Aorta (tissue), 5 donors: ENCODE data around the gene MET. TPM values are rescaled to one million over a fixed set of nuclear protein-coding genes. Genes with fewer than 3 reads are reported as not detected.
"Not testable (repeated sequence)": the region's sequence is repeated elsewhere in the genome, so short reads cannot be mapped to it uniquely, and the experiment has no call there.

Experiments
- ATAC-seq: fragments of 200-7000 bp; cut with Tn5 transposase; one replicate; pipeline ENCODE4 v1.9.1; 2022; ENCODE audit warnings: moderate library complexity; ENCODE audit not compliant: low FRiP score
- DNase-seq, 2 donors: peaks; one replicate each; pipeline ENCODE4 v3.0.0-alpha.2; 2020
- H3K27ac ChIP-seq, 2 donors: one replicate each; pipeline ENCODE4 v1.5.1; 2013; ENCODE audit warnings: low read length in 2 of 2, mild to moderate bottlenecking in 2 of 2, moderate library complexity in 2 of 2, control low read depth in 1 of 2, inconsistent platforms in 1 of 2, low read depth in 1 of 2
- H3K27me3 ChIP-seq, 2 donors: one replicate each; pipeline ENCODE4 v1.6.1; 2013; ENCODE audit warnings: control low read depth in 1 of 2, low read length in 1 of 2, mild to moderate bottlenecking in 1 of 2, moderate library complexity in 1 of 2; ENCODE audit not compliant: insufficient read depth in 2 of 2, control insufficient read depth in 1 of 2
- H3K36me3 ChIP-seq, 2 donors: one replicate each; pipeline ENCODE4 v1.6.1; 2013; ENCODE audit warnings: control low read depth in 1 of 2, low read length in 1 of 2, mild to moderate bottlenecking in 1 of 2; ENCODE audit not compliant: insufficient read depth in 2 of 2, control insufficient read depth in 1 of 2
- H3K4me1 ChIP-seq, 2 donors: one replicate each; pipeline ENCODE4 v1.6.1; 2013; ENCODE audit warnings: low read length in 2 of 2, control low read depth in 1 of 2, mild to moderate bottlenecking in 1 of 2, moderate library complexity in 1 of 2; ENCODE audit not compliant: insufficient read depth in 2 of 2, control insufficient read depth in 1 of 2
- H3K4me3 ChIP-seq, 2 donors: one replicate each; pipeline ENCODE4 v1.5.1; 2013; ENCODE audit warnings: low read length in 2 of 2, control low read depth in 1 of 2, mild to moderate bottlenecking in 1 of 2
- H3K9me3 ChIP-seq: one replicate; pipeline ENCODE4 v1.6.1; 2013; ENCODE audit warnings: mild to moderate bottlenecking, low read length; ENCODE audit not compliant: control insufficient read depth
- WGBS, 2 donors: extraction: QIAGEN DNeasy Blood & Tissue Kit; methylation state at CpG; one replicate each; pipeline ENCODE4 v1.1.7; 2013; 5-methylcytosine and 5-hydroxymethylcytosine counted together
- intact Hi-C, 2 donors: fragments of 100-400 bp; cut with DNase I; formaldehyde crosslinking; loops; one replicate each; pipeline versions ENCODE4 v1.14.2 to v1.15.0; 2022
- polyA plus RNA-seq, 2 donors: library from polyadenylated mRNA; stranded (reverse); fragments of 200-250 nt; gene quantifications; one replicate each; pipeline ENCODE4 v1.2.3, GENCODE V29; 2013
- total RNA-seq, 2 donors: library from RNA; stranded (reverse); fragmentation: NEBNext Ultra II Directional; extraction: Animal tissue kit (Norgen Biotek cat#: 25700); gene quantifications; one replicate each; pipeline ENCODE4 v1.2.1, GENCODE V29; 2021
- donor health status: healthy with polysubstance abuse.
- donor health status: Bipolar disorder and iron deficiency.
- donor health status: DM: no; HTN: no; CAD: no.
- donor health status: DM: no; HTN: no; CAD: no.
- donor health status: DM: yes; HTN: yes; CAD: no.

Gene MET
- total and polyA plus RNA-seq, 4 donors = 0.79 to 24.6 (median 9.3) TPM

DNA sequence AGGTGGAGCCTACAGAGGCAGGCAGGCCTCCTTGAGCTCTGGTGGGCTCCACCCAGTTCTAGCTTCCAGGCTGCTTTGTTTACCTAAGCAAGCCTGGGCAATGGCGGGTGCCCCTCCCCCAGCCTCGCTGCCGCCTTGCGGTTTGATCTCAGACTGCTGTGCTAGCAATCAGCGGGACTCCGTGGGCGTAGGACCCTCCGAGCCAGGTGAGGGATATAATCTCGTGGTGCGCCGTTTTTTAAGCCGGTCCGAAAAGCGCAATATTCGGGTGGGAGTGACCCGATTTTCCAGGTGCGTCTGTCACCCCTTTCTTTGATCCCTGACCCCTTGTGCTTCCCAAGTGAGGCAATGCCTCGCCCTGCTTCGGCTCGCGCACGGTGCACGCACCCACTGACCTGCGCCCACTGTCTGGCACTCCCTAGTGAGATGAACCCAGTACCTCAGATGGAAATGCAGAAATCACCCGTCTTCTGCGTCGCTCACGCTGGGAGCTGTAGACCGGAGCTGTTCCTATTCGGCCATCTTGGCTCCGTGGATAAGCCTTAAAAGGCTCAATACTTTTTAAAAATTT lies 52.0 kb downstream of the MET start:
- H3K36me3 ChIP-seq, intact Hi-C loops, H3K4me1 ChIP-seq, DNase-seq, ATAC-seq, H3K27ac ChIP-seq, H3K27me3 ChIP-seq, H3K9me3 ChIP-seq, H3K4me3 ChIP-seq: not testable (repeated sequence)
- 93 to 94% methylated on average over 19 to 31 of the region's 31 CpGs for WGBS, 2 donors

DNA sequence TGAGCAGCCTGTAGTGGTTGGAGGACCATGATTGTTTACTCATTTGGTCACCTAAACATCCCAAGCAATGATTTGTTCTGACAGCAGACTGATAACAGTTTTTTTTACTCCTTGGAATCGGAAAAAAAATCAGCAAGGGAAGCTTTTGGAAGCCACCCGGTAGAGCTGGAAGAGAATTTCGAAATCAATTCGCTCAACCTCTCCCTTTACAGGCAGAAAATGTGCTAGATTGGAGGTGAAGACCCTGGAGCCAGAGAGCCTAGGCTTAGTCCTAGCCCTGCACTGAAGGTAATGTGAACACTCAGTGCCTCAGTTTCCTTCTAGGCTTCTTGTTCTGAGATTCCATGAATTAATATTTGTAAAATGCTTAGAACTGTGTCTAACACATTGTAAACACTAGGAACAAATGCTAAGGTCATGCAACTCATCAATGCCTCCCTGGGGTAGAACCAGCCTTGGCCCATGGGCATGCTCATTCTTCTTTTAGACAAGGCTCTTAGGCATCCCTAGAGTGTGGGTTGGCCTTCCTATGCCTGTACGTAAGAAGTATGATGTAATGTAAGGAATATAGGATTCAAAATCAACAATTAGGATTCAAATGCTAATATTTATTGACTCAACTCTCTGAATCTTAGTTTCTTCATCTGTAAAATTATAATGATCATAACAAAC lies 52.7 kb downstream of the MET start:
- Histone ChIP-seq H3K4me3 (no peak overlapping the region), H3K4me1 (no peaks in the 10 kb centered on the region), H3K27ac (no peak overlapping the region), H3K9me3 (no peaks in the 10 kb centered on the region), H3K36me3 (no peaks in the 10 kb centered on the region), H3K27me3 (no peaks in the 10 kb centered on the region)
- DNase-seq (no peak), ATAC-seq (no peak)
- intact Hi-C loops = no loop called here
- WGBS, 2 donors = 89% methylated on average over 5 of the region's 5 CpGs

DNA sequence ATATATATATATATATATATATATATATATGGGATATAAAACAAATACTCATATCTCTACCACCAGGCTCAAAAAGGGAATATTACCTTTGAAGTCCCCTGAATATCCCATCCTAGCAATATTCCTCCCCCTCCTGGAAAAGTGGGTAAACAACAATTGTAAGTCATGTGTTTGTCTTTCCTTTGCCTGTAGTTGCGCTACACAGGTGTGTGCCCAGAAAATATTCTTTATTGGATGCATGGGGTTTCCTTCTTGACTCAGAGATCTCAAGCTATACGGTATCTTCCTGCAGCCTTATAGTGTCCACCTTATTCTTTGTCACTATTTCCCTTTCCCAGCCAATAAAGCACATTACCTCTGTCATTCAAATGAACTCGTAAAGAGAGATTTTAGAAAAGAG lies 54.2 kb downstream of the MET start:
- Histone ChIP-seq H3K27me3 (no peaks in the 10 kb centered on the region), H3K9me3 (no peaks in the 10 kb centered on the region), H3K36me3 (no peaks in the 10 kb centered on the region), H3K4me1 (no peaks in the 10 kb centered on the region), H3K27ac (no peak overlapping the region), H3K4me3 (no peak overlapping the region)
- ATAC-seq = no peak
- intact Hi-C loops = no loop called here
- DNase-seq = no peak
- 95% methylated on average over 3 of the region's 3 CpGs for WGBS, 2 donors

DNA sequence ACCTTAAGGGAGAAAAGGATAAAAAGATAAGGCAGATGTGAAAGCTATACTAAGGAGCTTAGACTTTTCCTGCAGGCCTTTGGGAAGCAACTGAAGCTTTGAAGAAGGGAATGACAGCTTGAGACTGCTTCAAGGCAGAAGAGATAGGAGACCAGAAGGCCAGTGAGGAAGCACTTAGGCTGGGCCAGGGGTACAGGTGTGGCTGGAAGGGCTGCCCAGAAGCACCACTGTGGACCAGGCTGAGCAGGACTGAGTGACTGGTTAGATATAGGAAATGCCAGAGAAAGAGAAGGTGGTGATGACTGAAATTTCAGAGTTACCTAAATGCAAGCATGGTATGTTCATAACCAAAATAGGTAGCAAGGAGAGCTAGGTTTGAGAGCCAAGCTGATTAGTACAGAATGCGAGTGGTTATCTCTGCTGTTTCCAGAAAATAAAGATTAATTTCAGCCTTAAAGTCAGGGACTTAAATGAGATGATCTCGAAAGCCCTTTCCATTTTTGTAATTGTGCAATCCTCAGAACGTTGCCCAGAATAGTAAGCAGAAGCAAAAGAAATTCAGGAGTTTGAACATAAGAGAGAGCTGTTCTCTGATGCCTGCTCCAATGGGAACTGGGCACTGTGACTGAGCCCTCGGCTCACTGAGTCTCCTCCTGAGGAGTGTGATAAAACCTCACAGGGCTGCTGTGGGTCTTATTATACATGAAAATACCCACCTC lies 54.9 kb downstream of the MET start:
- no peaks in the 10 kb centered on the region for H3K36me3 ChIP-seq
- 47 to 56% methylated on average over 4 of the region's 4 CpGs for WGBS, 2 donors
- H3K4me1 ChIP-seq = no peaks in the 10 kb centered on the region
- ATAC-seq (no peak), DNase-seq (no peak)
- H3K4me3 ChIP-seq = no peak overlapping the region
- H3K27me3 ChIP-seq = no peaks in the 10 kb centered on the region
- intact Hi-C loops = no loop called here
- no peaks in the 10 kb centered on the region for H3K9me3 ChIP-seq
- H3K27ac ChIP-seq = no peak overlapping the region

DNA sequence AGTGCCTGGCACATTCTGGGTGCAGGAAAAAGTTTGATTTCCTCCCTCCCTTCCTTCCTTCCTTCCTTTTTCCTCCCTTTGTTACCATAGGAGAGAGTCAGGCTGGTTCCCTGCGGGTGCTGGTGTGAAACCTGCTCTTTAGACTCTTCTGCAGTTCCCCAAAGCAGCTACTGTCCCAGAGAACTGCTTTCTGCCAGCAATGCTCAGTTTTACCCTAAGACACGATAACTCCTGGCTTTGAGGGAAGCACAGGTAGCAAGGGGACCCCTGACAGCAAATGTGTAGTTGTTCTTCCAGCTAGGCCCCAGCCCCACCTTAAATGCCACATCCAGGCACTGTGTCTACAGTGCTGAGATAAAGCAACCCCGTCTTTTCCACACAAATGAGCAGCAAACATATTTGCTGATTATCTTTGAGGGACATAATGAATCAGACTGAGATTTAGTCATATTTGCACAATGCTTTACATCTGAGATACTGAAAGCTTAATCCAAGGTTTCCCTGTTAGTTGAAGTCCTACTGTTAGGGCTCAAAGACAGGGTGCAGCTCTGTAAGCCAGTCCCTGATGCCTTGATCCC lies 55.5 kb downstream of the MET start:
- WGBS, 2 donors = 84 to 90% methylated on average over 3 of the region's 3 CpGs
- ATAC-seq = no peak
- H3K4me3 ChIP-seq = no peak overlapping the region

DNA sequence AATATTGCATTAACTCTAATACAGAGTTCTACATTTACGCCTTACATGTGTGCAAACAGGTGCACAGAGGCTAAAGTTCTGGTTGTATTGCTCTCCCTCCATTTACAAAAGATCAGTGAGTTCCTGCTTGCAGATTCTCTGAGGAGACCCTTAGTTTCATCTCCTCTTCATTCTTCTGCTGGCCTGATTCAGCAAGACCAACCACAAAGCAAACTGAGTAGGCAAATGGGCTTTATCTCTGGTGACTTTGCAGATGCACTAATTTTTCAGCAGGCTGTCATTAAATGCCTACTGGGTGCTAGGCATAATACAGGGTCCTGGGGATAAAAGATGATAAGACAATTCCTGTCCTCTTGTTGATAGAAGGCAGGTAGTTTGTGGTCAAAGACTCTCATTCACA lies 56.4 kb downstream of the MET start:
- DNase-seq (no peak), ATAC-seq (no peak)
- Histone ChIP-seq H3K9me3 (no peaks in the 10 kb centered on the region), H3K4me1 (no peaks in the 10 kb centered on the region), H3K27me3 (no peaks in the 10 kb centered on the region), H3K36me3 (no peaks in the 10 kb centered on the region), H3K4me3 (no peak overlapping the region), H3K27ac (no peak overlapping the region)
- 98 to 100% methylated on average over 1 of the region's 1 CpG for WGBS, 2 donors
- intact Hi-C loops = no loop called here

More for the DNA sequence above, 55.5 kb downstream of the MET start:
- Histone ChIP-seq H3K9me3 (no peaks in the 10 kb centered on the region), H3K36me3 (no peaks in the 10 kb centered on the region), H3K4me1 (no peaks in the 10 kb centered on the region), H3K27ac (no peak overlapping the region), H3K27me3 (no peaks in the 10 kb centered on the region)
- intact Hi-C loops = no loop called here
- DNase-seq = no peak

DNA sequence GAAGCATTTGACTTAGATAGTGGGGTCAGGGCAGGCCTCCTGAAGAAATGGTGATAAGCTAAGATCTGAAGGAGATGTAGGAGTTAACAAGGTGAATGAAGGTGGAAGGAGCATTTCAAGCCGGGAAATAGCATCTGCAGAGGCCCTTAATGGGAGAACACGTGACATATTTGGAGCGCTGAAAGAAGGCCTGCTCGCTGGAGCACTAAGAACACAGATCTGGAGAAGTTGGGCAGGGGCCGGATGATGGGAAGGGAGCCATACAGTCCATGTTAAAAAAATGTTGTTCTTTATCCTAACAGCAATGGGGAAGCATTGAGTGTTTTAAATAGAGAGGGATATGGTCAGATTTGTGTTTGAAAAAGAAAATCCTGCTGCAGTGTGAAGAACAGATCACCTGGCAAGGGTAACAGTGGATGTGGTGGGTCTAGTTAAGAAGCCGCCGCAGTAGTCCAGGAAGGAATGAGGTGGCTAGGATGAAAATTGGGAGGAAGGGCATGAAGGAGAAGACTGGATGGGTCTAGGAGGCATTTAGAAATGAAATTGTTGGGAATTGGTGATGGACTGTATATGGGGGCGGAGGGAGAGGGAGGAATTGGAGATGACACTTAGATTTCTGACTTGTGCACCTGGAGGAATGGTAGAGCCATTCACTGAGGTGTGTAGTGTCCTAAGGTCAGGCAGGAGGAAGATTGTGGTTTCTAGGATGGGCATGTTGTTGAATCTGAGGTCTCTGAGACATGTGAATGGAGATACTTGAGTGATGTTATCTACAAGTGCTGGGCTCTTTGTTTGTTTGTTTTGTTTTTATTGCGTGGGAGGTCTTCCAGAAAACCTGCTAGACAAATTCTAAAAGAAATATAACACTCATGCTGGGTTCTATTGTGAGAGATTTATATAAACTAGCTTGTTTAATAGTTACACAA lies 58.4 kb downstream of the MET start:
- ATAC-seq = no peak
- H3K4me3 ChIP-seq = no peak overlapping the region
- H3K36me3 ChIP-seq = no peaks in the 10 kb centered on the region
- no peak overlapping the region for H3K27ac ChIP-seq
- no peaks in the 10 kb centered on the region for H3K27me3 ChIP-seq
- WGBS, 2 donors = 85 to 90% methylated on average over 9 of the region's 9 CpGs
- DNase-seq = no peak
- intact Hi-C loops = no loop called here
- H3K4me1 ChIP-seq = no peaks in the 10 kb centered on the region
- no peaks in the 10 kb centered on the region for H3K9me3 ChIP-seq

DNA sequence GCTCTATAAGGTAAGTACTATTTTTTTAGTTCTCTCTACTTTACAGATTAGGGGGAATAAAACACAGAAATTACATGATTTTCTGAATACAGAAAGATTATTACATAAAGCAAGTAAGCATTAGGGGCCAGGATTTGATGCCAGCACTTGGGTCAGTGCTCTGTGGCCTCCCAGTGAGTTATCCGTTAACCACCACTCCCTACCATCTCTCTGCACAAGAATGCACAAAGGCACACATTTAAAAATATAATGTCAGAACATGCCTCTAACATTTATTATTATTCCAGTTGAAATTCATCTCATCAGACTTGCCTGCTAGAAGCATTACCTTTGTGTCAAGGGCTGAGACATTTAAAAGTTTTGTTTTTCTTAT lies 59.0 kb downstream of the MET start:
- intact Hi-C loops = no loop called here
- 87 to 89% methylated on average over 1 of the region's 1 CpG for WGBS, 2 donors
- no peaks in the 10 kb centered on the region for H3K4me1 ChIP-seq

More for the DNA sequence above, 59.0 kb downstream of the MET start:
- ATAC-seq = no peak
- Histone ChIP-seq H3K27ac (no peak overlapping the region), H3K36me3 (no peaks in the 10 kb centered on the region), H3K4me3 (no peak overlapping the region), H3K27me3 (no peaks in the 10 kb centered on the region), H3K9me3 (no peaks in the 10 kb centered on the region)
- no peak for DNase-seq
